Neuronal stem cell (in vitro differentiated cells): ENCODE results near the gene TMEM198.
A peak's percentile ranks its signal among the peaks of the same experiment; 100 is the strongest.

ENCODE experiments used
- DNase-seq: peaks from one replicate; pipeline ENCODE4 v3.0.0-alpha.2; 2013; ENCODE audit warnings: low spot score
- H2AFZ ChIP-seq: one replicate; pipeline ENCODE4 v1.6.1; 2013; ENCODE audit warnings: mild to moderate bottlenecking, low read length, inconsistent platforms
- H2AK5ac ChIP-seq: 2 replicates; pipeline ENCODE4 v1.6.1; 2013; ENCODE audit warnings: low read depth, mild to moderate bottlenecking, inconsistent platforms, low read length, moderate library complexity, mixed read lengths
- H2BK120ac ChIP-seq: 2 replicates; pipeline ENCODE4 v1.6.1; 2013; ENCODE audit warnings: low read depth, mild to moderate bottlenecking, inconsistent platforms, low read length, moderate library complexity, mixed read lengths
- H2BK12ac ChIP-seq: one replicate; pipeline ENCODE4 v1.6.1; 2013; ENCODE audit warnings: low read length, inconsistent platforms
- H2BK15ac ChIP-seq: 2 replicates; pipeline ENCODE4 v1.6.1; 2013; ENCODE audit warnings: mild to moderate bottlenecking, low read length, inconsistent platforms, mixed read lengths
- H2BK5ac ChIP-seq: one replicate; pipeline ENCODE4 v1.6.1; 2013; ENCODE audit warnings: inconsistent platforms, mild to moderate bottlenecking, low read length, moderate library complexity
- H3K14ac ChIP-seq: one replicate; pipeline ENCODE4 v1.6.1; 2013; ENCODE audit warnings: low read length, inconsistent platforms
- H3K18ac ChIP-seq: 2 replicates; pipeline ENCODE4 v1.6.1; 2013; ENCODE audit warnings: low read length, inconsistent platforms
- H3K23ac ChIP-seq: 2 replicates; pipeline ENCODE4 v1.6.1; 2013; ENCODE audit warnings: low read depth, mild to moderate bottlenecking, mixed read lengths, low read length, inconsistent platforms; ENCODE audit not compliant: poor library complexity
- H3K27ac ChIP-seq: replicated peaks from 3 replicates; pipeline ENCODE4 v1.5.1; 2013; ENCODE audit warnings: low read length, inconsistent platforms
- H3K27me3 ChIP-seq, 3 experiments: 2 replicates each; pipeline ENCODE4 v1.6.1; 2013; ENCODE audit warnings: low read length in 3 of 3, mild to moderate bottlenecking in 2 of 3, inconsistent platforms in 1 of 3, low read depth in 1 of 3, mixed read lengths in 1 of 3, moderate library complexity in 1 of 3; ENCODE audit not compliant: control insufficient read depth in 3 of 3, insufficient read depth in 3 of 3
- H3K36me3 ChIP-seq, 2 donors: replicated peaks in 1 of 2; 2 replicates each; pipeline ENCODE4 v1.6.1; 2013; ENCODE audit warnings: low read length in 2 of 2; ENCODE audit not compliant: control insufficient read depth in 2 of 2, insufficient read depth in 2 of 2
- H3K4ac ChIP-seq: 2 replicates; pipeline ENCODE4 v1.6.1; 2013; ENCODE audit warnings: inconsistent platforms, mild to moderate bottlenecking, low read length, moderate library complexity
- H3K4me1 ChIP-seq, 2 donors: 1 replicate in 1 of 2; 2 replicates in 1 of 2; pipeline ENCODE4 v1.6.1; 2013; ENCODE audit warnings: low read length in 2 of 2, low read depth in 1 of 2; ENCODE audit not compliant: control insufficient read depth in 2 of 2, insufficient read depth in 1 of 2
- H3K4me2 ChIP-seq: one replicate; pipeline ENCODE4 v1.6.1; 2013; ENCODE audit warnings: mild to moderate bottlenecking, low read length, inconsistent platforms; ENCODE audit not compliant: insufficient read depth, poor library complexity, severe bottlenecking
- H3K4me3 ChIP-seq, 2 donors: 2 replicates each; pipeline ENCODE4 v1.5.1; 2013; ENCODE audit warnings: low read length in 2 of 2, mild to moderate bottlenecking in 2 of 2, inconsistent platforms in 1 of 2, moderate library complexity in 1 of 2
- H3K79me1 ChIP-seq: one replicate; pipeline ENCODE4 v1.6.1; 2013; ENCODE audit warnings: low read depth, mild to moderate bottlenecking, inconsistent platforms, low read length, moderate library complexity
- H3K9ac ChIP-seq: one replicate; pipeline ENCODE4 v1.6.1; 2013; ENCODE audit warnings: mild to moderate bottlenecking, low read depth, low read length, inconsistent platforms; ENCODE audit not compliant: poor library complexity
- H3K9me3 ChIP-seq, 2 donors: replicated peaks in 1 of 2; 2 replicates each; pipeline versions ENCODE3 to v1.6.1; 2013; ENCODE audit warnings: low read length in 2 of 2, mild to moderate bottlenecking in 2 of 2, inconsistent platforms in 1 of 2, low read depth in 1 of 2, mixed read lengths in 1 of 2, moderate library complexity in 1 of 2; ENCODE audit not compliant: control insufficient read depth in 2 of 2, insufficient read depth in 1 of 2
- H4K8ac ChIP-seq: one replicate; pipeline ENCODE4 v1.6.1; 2013; ENCODE audit warnings: low read depth, mild to moderate bottlenecking, inconsistent platforms, low read length, moderate library complexity
- H4K91ac ChIP-seq: one replicate; pipeline ENCODE4 v1.6.1; 2013; ENCODE audit warnings: low read length, low read depth, mild to moderate bottlenecking, inconsistent platforms; ENCODE audit not compliant: poor library complexity
- WGBS, 2 donors: extraction: QIAGEN DNeasy Blood & Tissue Kit; methylation state at CpG; one replicate each; pipeline ENCODE4 v1.1.7; 2013; ENCODE audit warnings: missing lambda C conversion rate in 2 of 2, mixed read lengths in 1 of 2; ENCODE audit not compliant: insufficient read length in 2 of 2, insufficient replicate concordance in 1 of 2; ENCODE audit errors: extremely low coverage in 2 of 2; 5-methylcytosine and 5-hydroxymethylcytosine counted together

The TMEM198 gene

GRCh38 chr2:219560037-219560892 lies 16.4 kb downstream of the TMEM198 start:
- peaks cover 6% of the 10 kb centered on the region for H3K79me1 ChIP-seq
- H3K4me3 ChIP-seq = no peak overlapping the region
- WGBS, 2 donors = no CpG with 5 or more reads among the region's 8 CpGs
- peaks cover 0 to 10% of the 10 kb centered on the region in 2 donors for H3K4me1 ChIP-seq
- no peak for DNase-seq
- H3K18ac ChIP-seq = peak overlapping the region; percentile 75
- H2BK5ac ChIP-seq = no peak overlapping the region
- H2BK12ac ChIP-seq = no peak overlapping the region
- no peak overlapping the region for H4K91ac ChIP-seq
- no peak overlapping the region for H2AFZ ChIP-seq
- no peak overlapping the region for H2BK15ac ChIP-seq
- H2BK120ac ChIP-seq = no peak overlapping the region
- no peak overlapping the region for H3K23ac ChIP-seq
- no peak overlapping the region for H3K14ac ChIP-seq
- no peak overlapping the region for H3K4ac ChIP-seq
- no peak overlapping the region for H4K8ac ChIP-seq
- peak overlapping the region; percentile 68 for H2AK5ac ChIP-seq
- no peak overlapping the region for H3K9ac ChIP-seq
- H3K9me3 ChIP-seq = peaks cover 0 to 2% of the 10 kb centered on the region in 2 donors
- peaks cover 24 to 90% of the 10 kb centered on the region in 2 donors for H3K36me3 ChIP-seq
- H3K27me3 ChIP-seq = no peaks in the 10 kb centered on the region
- no peak overlapping the region for H3K27ac ChIP-seq
- no peak overlapping the region for H3K4me2 ChIP-seq

- Histone ChIP-seq H3K9me3 (peaks cover 0 to 2% of the 10 kb centered on the region in 2 donors), H2BK120ac (no peak overlapping the region), H3K18ac (peak overlapping the region; percentile 75), H3K27me3 (no peaks in the 10 kb centered on the region), H2BK15ac (no peak overlapping the region), H2BK5ac (no peak overlapping the region), H3K27ac (no peak overlapping the region), H4K8ac (no peak overlapping the region), H3K4ac (no peak overlapping the region), H3K4me1 (peaks cover 0 to 10% of the 10 kb centered on the region in 2 donors), H3K23ac (peak overlapping the region; percentile 56), H2AK5ac (peak overlapping the region; percentile 68), H3K79me1 (peaks cover 6% of the 10 kb centered on the region), H2AFZ (no peak overlapping the region), H3K14ac (no peak overlapping the region), H2BK12ac (no peak overlapping the region), H3K36me3 (peaks cover 23 to 94% of the 10 kb centered on the region in 2 donors), H4K91ac (no peak overlapping the region), H3K4me3 (no peak overlapping the region), H3K9ac (no peak overlapping the region), H3K4me2 (no peak overlapping the region)
- DNase-seq = no peak
- WGBS, 2 donors = no CpG with 5 or more reads among the region's 3 CpGs
These were observed 17.0 kb downstream of the TMEM198 start for GRCh38 chr2:219560893-219561178.

GRCh38 chr2:219561179-219562048 lies 17.6 kb downstream of the TMEM198 start:
- Histone ChIP-seq H3K27ac (no peak overlapping the region), H3K9me3 (peaks cover 0 to 2% of the 10 kb centered on the region in 2 donors), H3K27me3 (no peaks in the 10 kb centered on the region), H3K36me3 (peaks cover 20 to 95% of the 10 kb centered on the region in 2 donors), H2AFZ (no peak overlapping the region), H3K14ac (no peak overlapping the region), H4K91ac (no peak overlapping the region), H2AK5ac (no peak overlapping the region), H3K4me2 (no peak overlapping the region), H3K79me1 (peaks cover 4% of the 10 kb centered on the region), H3K18ac (no peak overlapping the region), H2BK120ac (no peak overlapping the region), H2BK15ac (no peak overlapping the region), H3K4me3 (no peak overlapping the region), H2BK5ac (no peak overlapping the region), H4K8ac (no peak overlapping the region), H2BK12ac (no peak overlapping the region), H3K4me1 (peaks cover 0 to 10% of the 10 kb centered on the region in 2 donors), H3K4ac (no peak overlapping the region), H3K23ac (peak overlapping the region; percentile 56), H3K9ac (no peak overlapping the region)
- no peak for DNase-seq
- WGBS, 2 donors = no CpG with 5 or more reads among the region's 24 CpGs
